Measurements from ENCODE around the gene OPRM1. TPM values are rescaled to one million over a fixed set of nuclear protein-coding genes. Genes with fewer than 3 reads are reported as not detected.

The OPRM1 gene
- polyA plus RNA-seq, 1 donor (not counting 4 experiments of a cell fraction or from before 2014, with no cell fraction given), result not detected

- Histone ChIP-seq H3K27ac (ENCODE audit: control insufficient read depth, insufficient read depth, low read length) (no peak overlapping the region), H2AFZ (ENCODE audit: control insufficient read depth, low read length) (no peak overlapping the region), H3K79me2 (ENCODE audit: control insufficient read depth, insufficient read depth, low read length) (no peaks in the 10 kb centered on the region), H3K27me3 (ENCODE audit: control insufficient read depth, extremely low read depth, insufficient read depth, low read length) (no peaks in the 10 kb centered on the region), H3K36me3 (ENCODE audit: control insufficient read depth in 2 of 2, extremely low read depth in 1 of 2, insufficient read depth in 2 of 2, low read length in 2 of 2) (no peaks in the 10 kb centered on the region), H3K9me3 (ENCODE audit: control insufficient read depth, low read depth, low read length) (no peaks in the 10 kb centered on the region), H4K20me1 (ENCODE audit: control insufficient read depth, extremely low read depth, insufficient read depth, low read length) (no peaks in the 10 kb centered on the region), H3K4me3 (ENCODE audit: control insufficient read depth in 2 of 3, extremely low read depth in 1 of 3, insufficient read depth in 2 of 3, low read depth in 1 of 3, low read length in 3 of 3) (no peak overlapping the region), H3K9me1 (ENCODE audit: control insufficient read depth, extremely low read depth, insufficient read depth, low read length) (no peaks in the 10 kb centered on the region), H3K4me1 (ENCODE audit: control insufficient read depth, extremely low read depth, insufficient read depth, low read length) (no peaks in the 10 kb centered on the region), H3K9ac (ENCODE audit: control insufficient read depth, extremely low read depth, insufficient read depth, low read length) (no peak overlapping the region), H3K4me2 (ENCODE audit: control insufficient read depth, extremely low read depth, insufficient read depth, low read depth, low read length) (no peak overlapping the region)
- DNase-seq (ENCODE audit: low read depth, low spot score) (no peak), FAIRE-seq (no peak)
- dilution Hi-C loops (cut with MboI; ENCODE audit: extremely low pct_ligation_motif_present, low sequenced_read_pairs), result no loop called here
- TF ChIP-seq CTCF (optimal IDR thresholded peaks at IDR 0.05 in 1 of 3, IDR thresholded peaks at IDR 0.05 in 1 of 3, conservative IDR thresholded peaks at IDR 0.05 in 1 of 3; ENCODE audit: extremely low read depth in 1 of 3, insufficient read depth in 2 of 3, low read length in 3 of 3) (no peak), EZH2 (IDR thresholded peaks at IDR 0.05; ENCODE audit: low read length) (no peak)
Measured at GRCh38 chr6:154012852-154013251, 26.2 kb upstream of the OPRM1 start.

GRCh38 chr6:154017786-154018185 lies 21.3 kb upstream of the OPRM1 start:
- no peak overlapping the region for H3K9ac ChIP-seq (ENCODE audit: control insufficient read depth, extremely low read depth, insufficient read depth, low read length)
- H3K4me2 ChIP-seq (ENCODE audit: control insufficient read depth, extremely low read depth, insufficient read depth, low read depth, low read length), result no peak overlapping the region
- H3K9me3 ChIP-seq (ENCODE audit: control insufficient read depth, low read depth, low read length), result no peaks in the 10 kb centered on the region
- no peak for FAIRE-seq
- no peak overlapping the region for H3K27ac ChIP-seq (ENCODE audit: control insufficient read depth, insufficient read depth, low read length)
- H3K4me1 ChIP-seq (ENCODE audit: control insufficient read depth, extremely low read depth, insufficient read depth, low read length), result no peaks in the 10 kb centered on the region
- no peaks in the 10 kb centered on the region for H3K36me3 ChIP-seq (ENCODE audit: control insufficient read depth in 2 of 2, extremely low read depth in 1 of 2, insufficient read depth in 2 of 2, low read length in 2 of 2)
- dilution Hi-C loops (cut with MboI; ENCODE audit: extremely low pct_ligation_motif_present, low sequenced_read_pairs), result no loop called here
- TF ChIP-seq EZH2 (IDR thresholded peaks at IDR 0.05; ENCODE audit: low read length) (no peak), CTCF (optimal IDR thresholded peaks at IDR 0.05 in 1 of 3, IDR thresholded peaks at IDR 0.05 in 1 of 3, conservative IDR thresholded peaks at IDR 0.05 in 1 of 3; ENCODE audit: extremely low read depth in 1 of 3, insufficient read depth in 2 of 3, low read length in 3 of 3) (no peak)
- H3K79me2 ChIP-seq (ENCODE audit: control insufficient read depth, insufficient read depth, low read length), result no peaks in the 10 kb centered on the region
- no peaks in the 10 kb centered on the region for H3K27me3 ChIP-seq (ENCODE audit: control insufficient read depth, extremely low read depth, insufficient read depth, low read length)
- no peak overlapping the region for H3K4me3 ChIP-seq (ENCODE audit: control insufficient read depth in 2 of 3, extremely low read depth in 1 of 3, insufficient read depth in 2 of 3, low read depth in 1 of 3, low read length in 3 of 3)
- DNase-seq (ENCODE audit: low read depth, low spot score), result no peak
- no peaks in the 10 kb centered on the region for H4K20me1 ChIP-seq (ENCODE audit: control insufficient read depth, extremely low read depth, insufficient read depth, low read length)
- H2AFZ ChIP-seq (ENCODE audit: control insufficient read depth, low read length), result no peak overlapping the region
- no peaks in the 10 kb centered on the region for H3K9me1 ChIP-seq (ENCODE audit: control insufficient read depth, extremely low read depth, insufficient read depth, low read length)
